Upper lobe of left lung (tissue), 6 donors: Measurements from ENCODE around the gene ANKRD44. TPM values are rescaled to one million over a fixed set of nuclear protein-coding genes. Genes with fewer than 3 reads are reported as not detected.
A peak's percentile ranks its signal among the peaks of the same experiment; 100 is the strongest.

Experiments
- ATAC-seq, 2 donors: fragments of 200-7000 bp; cut with Tn5 transposase; one replicate each; pipeline ENCODE4 v1.9.1; 2022; ENCODE audit warnings: mild to moderate bottlenecking in 2 of 2, moderate library complexity in 2 of 2; ENCODE audit not compliant: low FRiP score in 2 of 2
- DNase-seq, 2 donors: peaks; one replicate each; pipeline ENCODE4 v3.0.0-alpha.2; 2019 to 2020
- H3K27ac ChIP-seq, 4 donors: fragments of 200-600 bp; sonication (generic); one replicate each; pipeline ENCODE4 v1.5.1; 2016 to 2019
- H3K27me3 ChIP-seq, 4 donors: fragments of 200-600 bp; sonication (generic); one replicate each; pipeline ENCODE4 v1.5.1; 2017 to 2019
- H3K36me3 ChIP-seq, 4 donors: fragments of 200-600 bp; sonication (generic); one replicate each; pipeline ENCODE4 v1.5.1; 2016 to 2019
- H3K4me1 ChIP-seq, 4 donors: fragments of 200-600 bp; sonication (generic); one replicate each; pipeline ENCODE4 v1.5.1; 2018 to 2019
- H3K4me3 ChIP-seq, 4 donors: fragments of 200-600 bp; sonication (generic); one replicate each; pipeline ENCODE4 v1.5.1; 2017 to 2019; ENCODE audit warnings: mild to moderate bottlenecking in 2 of 4, moderate library complexity in 1 of 4
- H3K9me3 ChIP-seq, 4 donors: fragments of 200-600 bp; sonication (generic); one replicate each; pipeline ENCODE4 v1.5.1; 2018 to 2019
- EP300 ChIP-seq, 4 donors: sonication (generic); formaldehyde crosslinking; IDR thresholded peaks; one replicate each; pipeline ENCODE4 v1.5.1; 2017; ENCODE audit warnings: antibody characterized with exemption in 4 of 4, control low read depth in 2 of 4
- POLR2A ChIP-seq, 4 donors: fragments of 450-650 bp; IDR thresholded peaks; one replicate each; pipeline ENCODE4 v1.5.1; 2016 to 2017; ENCODE audit warnings: antibody characterized with exemption in 4 of 4, mild to moderate bottlenecking in 2 of 4
- POLR2AphosphoS5 ChIP-seq, 2 donors: sonication (generic); formaldehyde crosslinking; IDR thresholded peaks; one replicate each; pipeline ENCODE4 v1.5.1; 2017; ENCODE audit warnings: antibody characterized with exemption in 2 of 2
- WGBS, 2 donors: methylation state at CpG; one replicate each; pipeline ENCODE4 v1.1.5; 2017 to 2018; 5-methylcytosine and 5-hydroxymethylcytosine counted together
- total RNA-seq, 6 donors: library from RNA; depleted of rRNA in 4 of 6; stranded (reverse); fragments of >200 nt in 4 of 6; gene quantifications; one replicate each; pipeline versions ENCODE4 v1.1.0 to v1.2.1, GENCODE V29; 2016 to 2021
- TF ChIP-seq, protein P1 (sequence below), 6 experiments: fragments of 450-650 bp in 4 of 6; fragments of 200-600 bp in 2 of 6; sonication (generic) in 2 of 6; IDR thresholded peaks; one replicate each; pipeline ENCODE4 v1.5.1; 2016 to 2019; ENCODE audit warnings: antibody characterized with exemption in 6 of 6
- donor health status: DM: no; HTN: no; CAD: no; lungs with moderate emphysema.
- donor health status: DM: no; HTN: yes; CAD: no; lungs with severe emphysema.

ANKRD44 gene
- total RNA-seq, 6 donors from 2014 or later: 41.0 to 91.1 (median 61.7) TPM

DNA sequence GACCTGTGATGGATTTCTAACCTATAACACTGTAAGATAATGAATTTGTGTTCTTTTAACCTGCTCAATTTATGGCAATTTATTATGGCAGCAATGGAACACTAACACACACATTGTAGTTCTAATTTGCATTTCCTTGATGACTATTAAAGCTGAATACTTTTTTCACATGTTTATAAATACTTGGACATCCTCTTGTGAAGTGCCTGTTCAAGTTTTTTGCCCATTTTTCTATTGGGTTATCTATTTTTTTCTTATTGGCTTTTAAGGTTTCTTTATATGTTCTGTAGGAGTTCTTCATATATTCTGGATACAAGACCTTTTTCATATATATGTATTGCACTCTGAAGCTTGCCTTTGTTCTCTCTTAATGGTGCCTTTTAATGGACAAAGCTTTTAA, 255.5 kb downstream of the ANKRD44 start:
- peaks cover 0 to 7% (median 2%) of the 10 kb centered on the region in 4 donors for H3K9me3 ChIP-seq
- TF ChIP-seq EP300 (IDR thresholded peaks at IDR 0.05): no peak
- ATAC-seq: no peak
- H3K4me1 ChIP-seq: no peaks in the 10 kb centered on the region
- H3K27ac ChIP-seq: no peak overlapping the region
- H3K4me3 ChIP-seq: no peak overlapping the region
- no peak for DNase-seq
- H3K27me3 ChIP-seq: no peaks in the 10 kb centered on the region
- H3K36me3 ChIP-seq: peaks cover 0 to 7% (median 2%) of the 10 kb centered on the region in 4 donors

DNA sequence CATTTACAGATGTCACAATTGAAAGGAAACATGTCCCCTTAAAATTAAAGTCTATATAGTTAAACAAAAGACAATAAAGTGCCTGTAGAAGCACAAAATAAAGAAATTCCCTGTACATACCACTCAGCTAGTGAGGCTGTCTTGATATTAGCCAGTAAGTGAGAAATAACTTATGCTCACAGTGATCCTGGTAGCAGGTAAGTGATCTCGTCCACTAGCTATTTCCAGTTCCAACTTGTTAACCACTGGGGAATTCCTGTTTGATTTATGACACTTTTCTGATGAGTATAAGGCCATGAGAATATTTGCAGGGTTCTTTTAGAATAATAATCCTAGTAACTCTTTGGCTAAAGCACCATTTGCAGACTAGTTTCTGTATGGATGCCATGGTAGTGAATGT, 256.1 kb downstream of the ANKRD44 start:
- no peak for DNase-seq
- no peaks in the 10 kb centered on the region for H3K27me3 ChIP-seq
- H3K4me3 ChIP-seq: no peak overlapping the region
- TF ChIP-seq POLR2AphosphoS5 (IDR thresholded peaks at IDR 0.05) (no peak), POLR2A (IDR thresholded peaks at IDR 0.05) (no peak), EP300 (IDR thresholded peaks at IDR 0.05) (no peak)
- TF ChIP-seq, protein P1, sequence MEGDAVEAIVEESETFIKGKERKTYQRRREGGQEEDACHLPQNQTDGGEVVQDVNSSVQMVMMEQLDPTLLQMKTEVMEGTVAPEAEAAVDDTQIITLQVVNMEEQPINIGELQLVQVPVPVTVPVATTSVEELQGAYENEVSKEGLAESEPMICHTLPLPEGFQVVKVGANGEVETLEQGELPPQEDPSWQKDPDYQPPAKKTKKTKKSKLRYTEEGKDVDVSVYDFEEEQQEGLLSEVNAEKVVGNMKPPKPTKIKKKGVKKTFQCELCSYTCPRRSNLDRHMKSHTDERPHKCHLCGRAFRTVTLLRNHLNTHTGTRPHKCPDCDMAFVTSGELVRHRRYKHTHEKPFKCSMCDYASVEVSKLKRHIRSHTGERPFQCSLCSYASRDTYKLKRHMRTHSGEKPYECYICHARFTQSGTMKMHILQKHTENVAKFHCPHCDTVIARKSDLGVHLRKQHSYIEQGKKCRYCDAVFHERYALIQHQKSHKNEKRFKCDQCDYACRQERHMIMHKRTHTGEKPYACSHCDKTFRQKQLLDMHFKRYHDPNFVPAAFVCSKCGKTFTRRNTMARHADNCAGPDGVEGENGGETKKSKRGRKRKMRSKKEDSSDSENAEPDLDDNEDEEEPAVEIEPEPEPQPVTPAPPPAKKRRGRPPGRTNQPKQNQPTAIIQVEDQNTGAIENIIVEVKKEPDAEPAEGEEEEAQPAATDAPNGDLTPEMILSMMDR (IDR thresholded peaks at IDR 0.05): no peak
- peaks cover 0 to 7% (median 2%) of the 10 kb centered on the region in 4 donors for H3K9me3 ChIP-seq
- no peaks in the 10 kb centered on the region for H3K4me1 ChIP-seq
- peaks cover 0 to 7% (median 2%) of the 10 kb centered on the region in 4 donors for H3K36me3 ChIP-seq
- H3K27ac ChIP-seq: no peak overlapping the region
- WGBS, 2 donors: 76 to 94% methylated on average over 1 of the region's 1 CpG
- ATAC-seq: no peak

DNA sequence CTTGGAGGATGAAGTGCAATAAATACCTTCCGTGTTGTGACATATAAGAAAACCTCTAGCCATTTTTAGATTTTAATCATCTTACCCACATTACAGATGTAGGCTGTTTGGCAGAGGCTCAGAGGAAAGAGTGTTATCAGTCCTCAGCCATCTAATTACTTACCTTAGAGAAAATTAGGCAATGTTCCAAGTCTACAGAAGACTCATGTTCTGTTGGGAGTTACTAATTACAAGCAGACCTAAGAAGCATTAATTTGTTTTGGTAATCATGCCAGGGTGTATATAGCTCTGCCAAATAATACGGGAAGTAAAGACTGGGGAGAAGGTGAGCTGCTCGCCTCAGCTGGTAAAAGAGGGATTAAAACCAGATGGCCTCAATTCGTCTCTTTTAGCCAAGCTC, 258.2 kb downstream of the ANKRD44 start:
- Histone ChIP-seq H3K36me3 (peaks cover 0 to 7% (median 2%) of the 10 kb centered on the region in 4 donors), H3K9me3 (peaks cover 0 to 7% (median 2%) of the 10 kb centered on the region in 4 donors), H3K27me3 (no peaks in the 10 kb centered on the region), H3K4me1 (no peaks in the 10 kb centered on the region), H3K27ac (peak overlapping the region in 1 of 4 donors; percentile 48), H3K4me3 (no peak overlapping the region)
- TF ChIP-seq POLR2AphosphoS5 (IDR thresholded peaks at IDR 0.05): no peak
- TF ChIP-seq, protein P1 (IDR thresholded peaks at IDR 0.05): no peak
- WGBS, 2 donors: 67 to 74% methylated on average over 4 of the region's 4 CpGs
- DNase-seq (no peak), ATAC-seq (no peak)

DNA sequence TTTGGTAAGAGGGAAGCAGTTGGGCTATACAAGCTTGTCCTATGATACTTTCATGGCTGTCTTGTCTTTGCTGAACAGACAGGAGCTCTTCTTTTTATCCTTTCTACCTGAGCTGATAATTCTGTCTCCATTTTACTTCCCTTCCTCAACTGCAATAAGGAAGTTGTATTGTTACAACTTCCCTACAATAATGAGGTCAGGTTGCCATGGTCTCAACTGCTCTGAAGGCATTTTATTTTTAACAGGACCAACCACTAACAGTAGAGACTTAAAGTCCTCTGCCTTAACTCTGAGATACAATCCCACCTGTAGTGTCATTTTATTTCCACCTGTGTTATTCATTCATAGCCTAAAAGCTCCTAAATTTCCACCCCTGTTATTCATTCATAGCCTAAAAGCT, 265.5 kb downstream of the ANKRD44 start:
- no peaks in the 10 kb centered on the region for H3K4me1 ChIP-seq
- no peak for DNase-seq
- no peak overlapping the region for H3K4me3 ChIP-seq
- no peaks in the 10 kb centered on the region for H3K36me3 ChIP-seq
- no peaks in the 10 kb centered on the region for H3K27me3 ChIP-seq
- ATAC-seq: no peak
- TF ChIP-seq EP300 (IDR thresholded peaks at IDR 0.05) (no peak), POLR2A (IDR thresholded peaks at IDR 0.05) (no peak), POLR2AphosphoS5 (IDR thresholded peaks at IDR 0.05) (no peak)
- TF ChIP-seq, protein P1 (IDR thresholded peaks at IDR 0.05): no peak
- H3K9me3 ChIP-seq: no peaks in the 10 kb centered on the region
- no peak overlapping the region for H3K27ac ChIP-seq

DNA sequence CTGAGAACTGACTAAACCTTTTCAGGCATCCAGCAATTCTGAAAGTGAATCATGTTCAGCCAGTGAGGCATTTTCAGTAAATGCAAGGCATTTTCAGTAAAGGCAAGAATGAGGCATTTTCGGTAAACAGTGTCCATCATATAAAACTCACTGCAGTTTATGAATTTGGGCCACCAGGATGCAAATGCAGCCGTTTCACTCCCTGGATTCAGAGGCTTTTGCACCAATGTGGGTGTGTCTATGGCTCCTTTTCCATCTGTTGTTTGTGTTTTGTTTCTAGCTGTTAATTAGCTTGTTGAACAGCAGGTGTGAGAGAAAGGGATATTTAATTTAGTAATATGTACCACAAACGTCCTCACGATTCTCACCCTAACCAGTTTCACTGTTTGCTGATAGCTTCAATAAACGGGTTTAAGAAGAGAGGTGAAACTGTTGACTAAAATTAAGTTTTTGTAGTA, 267.8 kb downstream of the ANKRD44 start:
- no peak for ATAC-seq
- no peak for DNase-seq
- peaks cover 0 to 4% (median 0%) of the 10 kb centered on the region in 4 donors for H3K36me3 ChIP-seq
- peaks cover 0 to 9% (median 0%) of the 10 kb centered on the region in 4 donors for H3K4me1 ChIP-seq
- no peak overlapping the region for H3K27ac ChIP-seq
- 87 to 89% methylated on average over 5 of the region's 5 CpGs for WGBS, 2 donors
- no peak overlapping the region for H3K4me3 ChIP-seq
- no peaks in the 10 kb centered on the region for H3K27me3 ChIP-seq
- H3K9me3 ChIP-seq: no peaks in the 10 kb centered on the region
- TF ChIP-seq, protein P1 (IDR thresholded peaks at IDR 0.05): no peak
- no peak for TF ChIP-seq POLR2A (IDR thresholded peaks at IDR 0.05)
- TF ChIP-seq EP300 (IDR thresholded peaks at IDR 0.05): no peak
- TF ChIP-seq POLR2AphosphoS5 (IDR thresholded peaks at IDR 0.05): no peak
